Erythroblast (primary cell): ENCODE data around the gene ZFYVE1.

Experiments
- GATA1 ChIP-seq: IDR thresholded peaks from 2 replicates; pipeline ENCODE4 v1.6.1; 2011; ENCODE audit warnings: low read depth, mild to moderate bottlenecking, control low read depth, low read length, moderate library complexity
- POLR2A ChIP-seq: IDR thresholded peaks from 2 replicates; pipeline ENCODE4 v1.6.1; 2011; ENCODE audit warnings: mild to moderate bottlenecking, low read length

GRCh38 chr14:72968316-72968715, 58.6 kb downstream of the ZFYVE1 start:
- TF ChIP-seq POLR2A (no peak), GATA1 (no peak)
